SH-SY5Y (cell line): ENCODE results near the gene CFAP161.

Experiments
- GATA2 ChIP-seq: IDR thresholded peaks from 2 replicates; pipeline ENCODE4 v1.6.1; 2011; ENCODE audit warnings: mild to moderate bottlenecking, low read depth, low read length
- GATA3 ChIP-seq: IDR thresholded peaks from 2 replicates; pipeline ENCODE4 v1.6.1; 2011; ENCODE audit warnings: low read depth, mild to moderate bottlenecking, low read length, moderate library complexity

- TF ChIP-seq GATA2: no peak
- TF ChIP-seq GATA3: no peak
Measured at GRCh38 chr15:81170511-81170910, 36.4 kb downstream of the CFAP161 start.
